ENCODE data around the gene MYO1C.

DNA sequence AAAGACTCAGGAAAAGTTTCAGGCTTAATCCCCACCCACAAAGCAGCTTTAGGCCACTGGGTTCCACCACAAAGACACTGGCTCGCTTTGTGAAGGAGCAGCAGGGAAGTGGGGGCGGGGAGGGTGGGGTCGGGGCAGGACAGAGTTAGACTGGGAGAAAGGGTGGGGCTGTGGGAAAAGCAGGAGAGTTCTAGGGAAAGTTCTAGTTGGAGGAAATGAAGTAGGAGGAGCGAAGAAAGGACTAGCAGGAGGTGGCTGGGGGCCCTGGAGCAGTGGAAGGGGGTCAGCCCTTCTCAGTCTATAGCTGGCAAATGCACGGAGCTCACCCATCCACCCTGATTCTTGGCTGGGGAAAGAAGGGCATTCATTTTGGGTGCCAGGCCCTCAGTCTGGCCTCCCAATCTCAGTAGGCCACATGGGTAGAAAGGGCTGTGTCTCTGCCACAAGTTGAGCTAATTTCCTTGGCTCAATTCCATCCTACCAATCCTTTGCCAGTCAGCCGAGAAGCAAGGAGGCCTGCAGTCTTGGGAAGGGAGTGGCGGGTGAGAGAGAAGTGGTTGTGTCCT is 19.4 kb upstream of the MYO1C start:
- TF ChIP-seq CTCF (IDR thresholded peaks at IDR 0.05) (no peak), POLR2A (IDR thresholded peaks at IDR 0.05) (no peak)

Measured in testis (tissue), 2 donors.